Lower lobe of right lung (tissue), 2 donors: Measurements from ENCODE around the gene SSC4D. TPM values are rescaled to one million over a fixed set of nuclear protein-coding genes. Genes with fewer than 3 reads are reported as not detected.

Experiments
- ATAC-seq, 2 donors: fragments of 200-7000 bp; cut with Tn5 transposase; one replicate each; pipeline ENCODE4 v1.9.1; 2020 to 2022; ENCODE audit warnings: mild to moderate bottlenecking in 2 of 2, moderate library complexity in 2 of 2
- DNase-seq: peaks from one replicate; pipeline ENCODE4 v3.0.0-alpha.2; 2020
- H3K27ac ChIP-seq: fragments of 200-600 bp; one replicate; pipeline ENCODE4 v1.8.0; 2022
- H3K27me3 ChIP-seq: fragments of 200-600 bp; one replicate; pipeline ENCODE4 v1.8.0; 2022; ENCODE audit warnings: low read depth
- H3K36me3 ChIP-seq: fragments of 200-600 bp; one replicate; pipeline ENCODE4 v1.8.0; 2022; ENCODE audit warnings: mild to moderate bottlenecking
- H3K4me1 ChIP-seq: fragments of 200-600 bp; one replicate; pipeline ENCODE4 v1.8.0; 2022
- H3K4me3 ChIP-seq: fragments of 200-600 bp; one replicate; pipeline ENCODE4 v1.8.0; 2022; ENCODE audit warnings: mild to moderate bottlenecking
- H3K9me3 ChIP-seq: fragments of 200-600 bp; one replicate; pipeline ENCODE4 v1.8.0; 2022
- CTCF ChIP-seq: fragments of 200-600 bp; IDR thresholded peaks from one replicate; pipeline ENCODE4 v1.8.0; 2022; ENCODE audit warnings: antibody characterized with exemption, mild to moderate bottlenecking
- intact Hi-C: fragments of 100-400 bp; cut with DNase I; formaldehyde crosslinking; loops from one replicate; pipeline ENCODE4 v1.11.0; 2022
- total RNA-seq: library from RNA; stranded (reverse); fragmentation: NEBNext Ultra II Directional; extraction: Animal tissue kit (Norgen Biotek cat#: 25700); gene quantifications from one replicate; pipeline ENCODE4 v1.2.1, GENCODE V29; 2021
- donor health status: DM: no; HTN: yes; CAD: no; lungs with severe emphysema.

The SSC4D gene
- total RNA-seq, 1 donor from 2014 or later = 1.7 TPM

GRCh38 chr7:76354981-76355730 is 54.3 kb downstream of the SSC4D start:
- DNase-seq (no peak), ATAC-seq (no peak)
- Histone ChIP-seq H3K27me3 (no peaks in the 10 kb centered on the region), H3K36me3 (peaks cover 4% of the 10 kb centered on the region), H3K27ac (no peak overlapping the region), H3K4me3 (no peak overlapping the region), H3K4me1 (peaks cover 43% of the 10 kb centered on the region), H3K9me3 (no peaks in the 10 kb centered on the region)
- intact Hi-C loops = no loop called here
- TF ChIP-seq CTCF = no peak

- Histone ChIP-seq H3K4me1 (peaks cover 36% of the 10 kb centered on the region), H3K27me3 (no peaks in the 10 kb centered on the region), H3K27ac (no peak overlapping the region), H3K4me3 (no peak overlapping the region), H3K36me3 (peaks cover 10% of the 10 kb centered on the region), H3K9me3 (no peaks in the 10 kb centered on the region)
- intact Hi-C loops = no loop called here
- TF ChIP-seq CTCF = no peak
- ATAC-seq (no peak), DNase-seq (no peak)
Observed at GRCh38 chr7:76354516-76354915, 55.0 kb downstream of the SSC4D start.

- H3K36me3 ChIP-seq = peaks cover 15% of the 10 kb centered on the region
- intact Hi-C loops = no loop called here
- H3K27ac ChIP-seq = no peak overlapping the region
- DNase-seq (no peak), ATAC-seq (no peak)
- H3K27me3 ChIP-seq = no peaks in the 10 kb centered on the region
- no peak for TF ChIP-seq CTCF
- no peak overlapping the region for H3K4me3 ChIP-seq
- H3K4me1 ChIP-seq = peaks cover 36% of the 10 kb centered on the region
- no peaks in the 10 kb centered on the region for H3K9me3 ChIP-seq
Observed at GRCh38 chr7:76353744-76354143, 55.8 kb downstream of the SSC4D start.

- intact Hi-C loops = no loop called here
- H3K36me3 ChIP-seq = peaks cover 23% of the 10 kb centered on the region
- DNase-seq (no peak), ATAC-seq (no peak)
- no peak overlapping the region for H3K27ac ChIP-seq
- peaks cover 42% of the 10 kb centered on the region for H3K4me1 ChIP-seq
- H3K9me3 ChIP-seq = no peaks in the 10 kb centered on the region
- no peak for TF ChIP-seq CTCF
- no peak overlapping the region for H3K4me3 ChIP-seq
- H3K27me3 ChIP-seq = no peaks in the 10 kb centered on the region
Observed at GRCh38 chr7:76352193-76352592, 57.3 kb downstream of the SSC4D start.

GRCh38 chr7:76351372-76351771 is 58.1 kb downstream of the SSC4D start:
- no peak overlapping the region for H3K27ac ChIP-seq
- intact Hi-C loops = no loop called here
- TF ChIP-seq CTCF = no peak
- peaks cover 32% of the 10 kb centered on the region for H3K36me3 ChIP-seq
- no peak overlapping the region for H3K4me3 ChIP-seq
- ATAC-seq (no peak), DNase-seq (no peak)
- H3K27me3 ChIP-seq = no peaks in the 10 kb centered on the region
- H3K9me3 ChIP-seq = no peaks in the 10 kb centered on the region
- H3K4me1 ChIP-seq = peaks cover 42% of the 10 kb centered on the region
